ENCODE measurements around the gene SLC8A1. TPM values are rescaled to one million over a fixed set of nuclear protein-coding genes. Genes with fewer than 3 reads are reported as not detected.

SLC8A1 gene
- total and polyA plus RNA-seq, 3 donors from 2014 or later: 1.4 to 3.6 (median 3.2) TPM

- Histone ChIP-seq H3K27me3 (no peaks in the 10 kb centered on the region), H3K36me3 (ENCODE audit: low read depth, missing control alignments) (no peaks in the 10 kb centered on the region), H3K9me3 (no peaks in the 10 kb centered on the region), H3K4me1 (no peaks in the 10 kb centered on the region), H3K4me3 (no peak overlapping the region), H3K27ac (no peak overlapping the region)
- intact Hi-C loops (cut with DNase I; ENCODE audit: low total_unique reads): no loop called here
- DNase-seq: no peak
- TF ChIP-seq POLR2A (IDR thresholded peaks at IDR 0.05): no peak
- no peak for TF ChIP-seq CTCF (IDR thresholded peaks at IDR 0.05)
Measured at GRCh38 chr2:40439473-40439872, 12.4 kb downstream of the SLC8A1 start.

- no peak overlapping the region for H3K27ac ChIP-seq
- intact Hi-C loops (cut with DNase I; ENCODE audit: low total_unique reads): no loop called here
Measured at GRCh38 chr2:40436093-40436475, 15.8 kb downstream of the SLC8A1 start.

GRCh38 chr2:40435426-40436092, 16.3 kb downstream of the SLC8A1 start:
- 88% methylated on average over 9 of the region's 9 CpGs for WGBS, 2 donors
- no peak for DNase-seq
- Histone ChIP-seq H3K4me1 (no peaks in the 10 kb centered on the region), H3K9me3 (no peaks in the 10 kb centered on the region), H3K27ac (no peak overlapping the region), H3K27me3 (no peaks in the 10 kb centered on the region), H3K4me3 (no peak overlapping the region), H3K36me3 (ENCODE audit: low read depth, missing control alignments) (no peaks in the 10 kb centered on the region)
- intact Hi-C loops (cut with DNase I; ENCODE audit: low total_unique reads): no loop called here
- TF ChIP-seq POLR2A (IDR thresholded peaks at IDR 0.05): no peak
- no peak for TF ChIP-seq CTCF (IDR thresholded peaks at IDR 0.05)

More at GRCh38 chr2:40436093-40436475, 15.8 kb downstream of the SLC8A1 start:
- no peak overlapping the region for H3K4me3 ChIP-seq
- no peak for TF ChIP-seq POLR2A (IDR thresholded peaks at IDR 0.05)
- TF ChIP-seq CTCF (IDR thresholded peaks at IDR 0.05): no peak
- H3K27me3 ChIP-seq: no peaks in the 10 kb centered on the region
- H3K36me3 ChIP-seq (ENCODE audit: low read depth, missing control alignments): no peaks in the 10 kb centered on the region
- H3K4me1 ChIP-seq: no peaks in the 10 kb centered on the region
- no peaks in the 10 kb centered on the region for H3K9me3 ChIP-seq
- no peak for DNase-seq
- 52 to 95% methylated on average over 1 of the region's 1 CpG for WGBS, 2 donors

- Histone ChIP-seq H3K36me3 (ENCODE audit: low read depth, missing control alignments) (no peaks in the 10 kb centered on the region), H3K27me3 (no peaks in the 10 kb centered on the region), H3K4me1 (no peaks in the 10 kb centered on the region), H3K27ac (no peak overlapping the region), H3K4me3 (no peak overlapping the region), H3K9me3 (no peaks in the 10 kb centered on the region)
- intact Hi-C loops (cut with DNase I; ENCODE audit: low total_unique reads): no loop called here
- DNase-seq: no peak
- 88 to 93% methylated on average over 3 of the region's 3 CpGs for WGBS, 2 donors
- TF ChIP-seq CTCF (IDR thresholded peaks at IDR 0.05): no peak
- TF ChIP-seq POLR2A (IDR thresholded peaks at IDR 0.05): no peak
Measured at GRCh38 chr2:40434731-40435271, 17.1 kb downstream of the SLC8A1 start.

GRCh38 chr2:40433736-40434135, 18.2 kb downstream of the SLC8A1 start:
- H3K27ac ChIP-seq: no peak overlapping the region
- H3K4me3 ChIP-seq: no peak overlapping the region
- intact Hi-C loops (cut with DNase I; ENCODE audit: low total_unique reads): no loop called here
- H3K27me3 ChIP-seq: no peaks in the 10 kb centered on the region
- TF ChIP-seq POLR2A (IDR thresholded peaks at IDR 0.05): no peak
- no peak for TF ChIP-seq CTCF (IDR thresholded peaks at IDR 0.05)
- no peak for DNase-seq
- H3K4me1 ChIP-seq: no peaks in the 10 kb centered on the region
- 39 to 40% methylated on average over 1 of the region's 1 CpG for WGBS, 2 donors
- no peaks in the 10 kb centered on the region for H3K36me3 ChIP-seq (ENCODE audit: low read depth, missing control alignments)
- H3K9me3 ChIP-seq: no peaks in the 10 kb centered on the region

Data from testis (tissue), 3 donors.